Osteoblast (primary cell): ENCODE data around the gene STRADA. TPM values are rescaled to one million over a fixed set of nuclear protein-coding genes. Genes with fewer than 3 reads are reported as not detected.
"Not testable (repeated sequence)": the region's sequence is repeated elsewhere in the genome, so short reads cannot be mapped to it uniquely, and the experiment has no call there.

Experiments used
- DNase-seq: peaks from one replicate; pipeline ENCODE4 v3.0.0; 2011; ENCODE audit warnings: low spot score, mixed read lengths; ENCODE audit not compliant: insufficient read length; ENCODE audit errors: missing footprints
- H2AFZ ChIP-seq: 2 replicates; pipeline ENCODE4 v1.6.0; 2011; ENCODE audit warnings: mild to moderate bottlenecking, low read length
- H3K27ac ChIP-seq: 2 replicates; pipeline ENCODE4 v1.5.1; 2011; ENCODE audit warnings: mild to moderate bottlenecking, low read depth, low read length, moderate library complexity
- H3K27me3 ChIP-seq: 2 replicates; pipeline ENCODE4 v1.6.0; 2012; ENCODE audit warnings: mild to moderate bottlenecking, control low read depth, inconsistent platforms, low read length, moderate library complexity; ENCODE audit not compliant: insufficient read depth
- H3K36me3 ChIP-seq: 2 replicates; pipeline ENCODE4 v1.5.1; 2011; ENCODE audit warnings: mild to moderate bottlenecking, low read length, control low read depth, moderate library complexity; ENCODE audit not compliant: insufficient read depth
- H3K4me1 ChIP-seq: 2 replicates; pipeline ENCODE4 v1.5.1; 2011; ENCODE audit warnings: mild to moderate bottlenecking, low read length, control low read depth, moderate library complexity; ENCODE audit not compliant: insufficient read depth
- H3K4me2 ChIP-seq: 2 replicates; pipeline ENCODE4 v1.6.0; 2011; ENCODE audit warnings: mild to moderate bottlenecking, low read length; ENCODE audit not compliant: insufficient read depth
- H3K4me3 ChIP-seq: fragments of 200-600 bp; sonication (generic); 3 replicates; pipeline ENCODE4 v1.5.1; 2012; ENCODE audit warnings: mild to moderate bottlenecking, low read length, inconsistent platforms; ENCODE audit not compliant: insufficient read depth
- H3K79me2 ChIP-seq: 2 replicates; pipeline ENCODE4 v1.6.0; 2012; ENCODE audit warnings: mild to moderate bottlenecking, low read length, control low read depth, inconsistent platforms; ENCODE audit not compliant: insufficient read depth
- H3K9me3 ChIP-seq: 2 replicates; pipeline ENCODE4 v1.5.1; 2011; ENCODE audit warnings: low read depth, low read length, control low read depth
- H4K20me1 ChIP-seq: 2 replicates; pipeline ENCODE4 v1.6.0; 2012; ENCODE audit warnings: mild to moderate bottlenecking, low read length, control low read depth; ENCODE audit not compliant: insufficient read depth
- CTCF ChIP-seq: IDR thresholded peaks from 2 replicates; pipeline ENCODE4 v1.5.1; 2011; ENCODE audit warnings: mild to moderate bottlenecking, low read depth, low read length, moderate library complexity; ENCODE audit errors: extremely low read depth
- total RNA-seq: library from RNA; depleted of rRNA; stranded (reverse); fragments of >200 nt; gene quantifications from 2 replicates; pipeline ENCODE4 v1.2.3, GENCODE V29; 2012

The STRADA gene
- total RNA-seq, 1 donor: 29.7 TPM

DNA sequence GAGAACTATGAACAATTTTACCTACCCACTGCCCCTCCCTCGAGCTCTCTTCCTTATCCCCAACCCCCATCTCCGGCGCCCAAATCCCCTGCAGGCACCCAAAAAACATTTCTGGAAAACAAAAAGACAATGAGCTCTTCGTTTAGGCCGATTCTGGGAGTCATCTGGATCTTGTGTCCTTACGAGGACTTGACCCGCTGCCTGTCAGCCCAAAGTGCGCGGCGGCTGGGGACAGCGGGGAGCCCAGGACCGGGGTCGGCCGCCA is 524 bp downstream of the STRADA start:
- no peaks in the 10 kb centered on the region for H3K9me3 ChIP-seq
- TF ChIP-seq CTCF: no peak
- H3K4me3 ChIP-seq: peak overlapping the region; percentile 98
- H3K4me2 ChIP-seq: peak overlapping the region; percentile 97
- peaks cover 34% of the 10 kb centered on the region for H3K79me2 ChIP-seq
- no peaks in the 10 kb centered on the region for H3K27me3 ChIP-seq
- H4K20me1 ChIP-seq: no peaks in the 10 kb centered on the region
- peaks cover 7% of the 10 kb centered on the region for H3K36me3 ChIP-seq
- H2AFZ ChIP-seq: peak overlapping the region; percentile 90
- no peak for DNase-seq
- H3K4me1 ChIP-seq: peaks cover 15% of the 10 kb centered on the region
- H3K27ac ChIP-seq: peak overlapping the region; percentile 83

- Histone ChIP-seq H3K4me2 (peak overlapping the region; percentile 97), H3K4me1 (peaks cover 15% of the 10 kb centered on the region), H3K4me3 (peak overlapping the region; percentile 98), H3K79me2 (peaks cover 37% of the 10 kb centered on the region), H4K20me1 (no peaks in the 10 kb centered on the region), H3K9me3 (no peaks in the 10 kb centered on the region), H3K27ac (peak overlapping the region; percentile 83), H3K27me3 (no peaks in the 10 kb centered on the region), H3K36me3 (peaks cover 3% of the 10 kb centered on the region), H2AFZ (peak overlapping the region; percentile 90)
- no peak for TF ChIP-seq CTCF
- DNase-seq: peak; percentile 45
Measured at GRCh38 chr17:63740464-63741142, 996 bp downstream of the STRADA start.

GRCh38 chr17:63735691-63736090 is 5.9 kb downstream of the STRADA start:
- Histone ChIP-seq H2AFZ (no peak overlapping the region), H3K4me3 (no peak overlapping the region), H3K4me1 (peaks cover 6% of the 10 kb centered on the region), H3K79me2 (peaks cover 38% of the 10 kb centered on the region), H3K36me3 (no peaks in the 10 kb centered on the region), H4K20me1 (no peaks in the 10 kb centered on the region), H3K9me3 (no peaks in the 10 kb centered on the region), H3K27me3 (no peaks in the 10 kb centered on the region), H3K4me2 (no peak overlapping the region), H3K27ac (no peak overlapping the region)
- no peak for DNase-seq
- TF ChIP-seq CTCF: no peak

GRCh38 chr17:63722403-63722802 is 19.2 kb downstream of the STRADA start:
- no peak for TF ChIP-seq CTCF
- no peak overlapping the region for H3K4me3 ChIP-seq
- H3K4me2 ChIP-seq: no peak overlapping the region
- H3K9me3 ChIP-seq: no peaks in the 10 kb centered on the region
- no peak overlapping the region for H2AFZ ChIP-seq
- DNase-seq: no peak
- H3K36me3 ChIP-seq: peaks cover 17% of the 10 kb centered on the region
- no peaks in the 10 kb centered on the region for H3K27me3 ChIP-seq
- H3K79me2 ChIP-seq: no peaks in the 10 kb centered on the region
- no peaks in the 10 kb centered on the region for H3K4me1 ChIP-seq
- no peak overlapping the region for H3K27ac ChIP-seq
- H4K20me1 ChIP-seq: no peaks in the 10 kb centered on the region

- not testable (repeated sequence) for H2AFZ ChIP-seq, H3K4me2 ChIP-seq, H3K27me3 ChIP-seq, H3K4me3 ChIP-seq, DNase-seq, H3K4me1 ChIP-seq, H3K27ac ChIP-seq, H3K36me3 ChIP-seq, H3K9me3 ChIP-seq, H4K20me1 ChIP-seq, H3K79me2 ChIP-seq
Measured at GRCh38 chr17:63720194-63720593, 21.4 kb downstream of the STRADA start.
